NCI-H69 (cell line): ENCODE results near the gene GNPTG.
A peak's percentile ranks its signal among the peaks of the same experiment; 100 is the strongest.

ENCODE experiments used
- DNase-seq: peaks from one replicate; lab custom pipeline; 2025; lab: John Stamatoyannopoulos, UW

The GNPTG gene

DNA sequence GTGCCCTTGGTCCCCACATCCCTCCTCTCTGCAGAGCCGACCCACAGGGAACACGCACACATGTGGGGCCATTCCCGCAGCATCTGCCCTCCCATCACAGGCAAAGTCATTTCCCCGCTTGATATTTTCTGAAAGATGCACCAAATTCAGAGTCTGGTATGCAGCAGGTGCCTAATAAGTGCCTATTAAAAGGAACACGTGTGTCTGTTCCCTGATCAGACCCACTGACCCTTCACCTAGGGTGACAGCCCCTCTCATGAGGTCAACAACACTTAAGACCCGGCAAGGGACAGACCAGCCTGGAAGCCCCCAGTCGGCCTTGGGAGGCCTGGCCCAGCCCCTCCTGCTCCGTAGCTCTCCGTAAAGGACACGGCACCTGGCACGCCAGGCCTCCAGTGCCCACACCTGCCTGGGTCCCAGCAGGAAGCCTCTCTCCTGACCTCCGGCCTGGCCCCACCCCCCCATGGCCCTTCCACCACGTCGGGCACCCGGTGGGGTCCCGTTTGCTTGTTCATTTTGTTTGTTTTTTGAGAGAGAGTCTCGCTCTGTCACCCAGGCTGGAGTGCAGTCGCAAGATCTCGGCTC lies 42.7 kb downstream of the GNPTG start:
- no peak for DNase-seq

DNA sequence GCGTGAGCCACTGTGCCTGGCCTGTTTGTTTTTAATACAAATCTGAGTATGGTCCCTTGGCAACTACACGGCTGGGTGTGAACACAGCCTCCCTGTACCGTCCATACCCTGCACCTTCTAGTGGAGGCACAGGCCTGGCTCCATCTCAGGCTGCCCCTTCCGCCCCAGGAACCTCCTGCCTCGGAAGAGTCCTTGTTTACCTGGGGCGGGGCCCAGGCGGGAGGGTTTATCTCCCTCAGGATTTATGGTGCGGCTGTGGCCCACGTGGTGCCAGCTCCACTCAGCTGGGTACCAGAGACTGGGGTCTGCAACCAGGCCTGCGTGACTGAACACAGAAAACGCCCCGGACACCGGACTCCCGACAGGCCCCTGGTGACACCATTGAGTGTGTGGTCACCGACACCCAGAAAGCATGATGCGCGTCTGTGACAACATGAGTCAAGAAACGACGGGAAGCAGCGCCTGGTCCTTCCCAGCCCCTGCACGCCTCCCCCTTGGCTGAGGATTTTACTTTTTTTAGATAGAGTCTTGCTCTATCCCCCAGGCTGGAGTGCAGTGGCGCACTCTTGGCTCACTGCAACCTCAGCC lies 43.8 kb downstream of the GNPTG start:
- DNase-seq: peak; percentile 19

DNA sequence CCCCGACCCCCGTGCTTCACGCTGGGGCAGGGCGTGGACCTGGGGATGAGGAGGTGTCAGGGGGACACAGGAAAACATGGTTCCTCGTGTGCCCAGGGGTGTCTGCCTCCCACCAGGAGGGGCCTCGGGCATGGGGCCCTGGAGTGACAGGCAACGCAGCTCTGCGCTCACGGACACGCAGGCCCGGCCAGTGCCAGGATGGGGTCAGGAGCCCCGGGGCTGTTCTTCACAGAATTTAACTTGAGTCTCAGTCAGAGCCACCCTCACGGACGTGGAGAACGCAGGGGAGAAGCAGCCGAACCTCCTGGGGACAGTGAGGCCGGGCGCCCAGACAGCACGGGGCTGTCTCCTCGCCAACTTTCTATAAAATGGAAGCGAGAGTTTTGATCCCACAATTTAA lies 46.0 kb downstream of the GNPTG start:
- no peak for DNase-seq

GRCh38 chr16:1398351-1398750 lies 46.6 kb downstream of the GNPTG start:
- no peak for DNase-seq

DNA sequence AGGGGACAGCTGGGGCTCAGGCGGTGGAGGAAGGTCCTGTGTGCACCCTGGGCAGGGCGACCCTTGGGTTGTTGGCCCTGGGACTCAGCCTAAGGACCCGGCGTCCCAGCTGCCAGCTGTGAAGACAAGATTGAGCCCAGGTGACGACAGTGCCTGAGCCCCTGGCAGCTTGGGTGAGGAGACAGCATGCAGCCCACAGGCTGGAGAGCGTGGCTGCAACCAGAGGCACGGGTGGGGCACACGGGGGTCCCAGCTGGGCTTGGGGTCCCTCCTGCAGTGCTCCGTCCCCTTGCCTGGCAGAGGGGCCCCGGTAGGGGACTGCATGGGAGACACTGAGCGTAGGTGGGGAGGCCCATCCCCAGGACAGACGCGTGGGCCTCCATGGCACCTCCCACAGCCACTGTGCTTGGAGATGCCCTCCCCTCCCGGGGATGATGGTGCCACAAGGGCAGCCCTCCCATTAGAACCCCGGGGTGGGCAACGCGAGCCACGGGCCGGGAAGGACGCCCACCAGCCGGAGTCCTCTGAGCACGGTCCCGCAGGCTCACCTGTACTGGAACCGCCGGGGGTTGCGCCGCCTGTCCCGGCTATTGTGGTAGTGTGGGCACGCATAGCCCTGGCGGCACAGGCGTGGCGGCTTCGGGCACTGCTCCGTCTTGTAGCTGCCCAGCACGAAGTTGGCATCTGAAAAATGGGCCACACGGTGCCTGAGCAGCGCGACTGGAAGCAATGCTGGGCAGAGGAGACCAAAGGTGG lies 47.3 kb downstream of the GNPTG start:
- DNase-seq: no peak

DNA sequence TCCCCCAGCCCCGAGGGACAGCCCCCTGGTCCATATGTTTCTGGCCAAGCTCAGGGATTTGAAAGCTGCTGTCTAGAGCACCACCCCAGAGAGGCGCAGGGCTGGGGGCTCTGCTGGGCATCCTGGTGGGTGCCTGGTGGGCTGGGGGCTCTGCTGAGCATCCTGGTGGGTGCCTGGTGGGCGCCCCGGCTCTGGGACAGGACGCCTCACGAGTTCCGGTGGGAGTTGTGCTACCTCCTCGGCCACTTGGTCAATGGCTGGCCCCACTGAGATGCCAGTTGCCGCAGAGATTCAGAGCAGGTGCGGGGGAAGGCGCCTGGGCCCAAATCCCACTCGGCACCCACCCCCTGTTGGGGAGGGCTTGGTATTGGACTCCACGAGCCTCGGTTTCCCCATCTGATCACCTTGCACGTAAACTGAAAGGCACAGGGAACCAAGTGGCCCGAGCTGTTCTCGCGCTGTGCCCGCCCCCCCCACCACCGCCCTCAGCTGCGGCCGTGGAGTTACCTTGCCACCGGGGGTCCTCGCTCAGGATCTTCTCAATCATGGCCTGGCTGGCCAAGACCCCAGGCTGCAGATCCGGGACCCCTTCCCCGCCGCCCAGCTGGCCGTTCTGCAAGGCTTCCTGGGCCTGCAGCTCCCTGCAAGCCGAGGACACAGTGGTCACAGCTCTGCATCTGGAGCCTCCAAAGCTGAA lies 49.5 kb downstream of the GNPTG start:
- no peak for DNase-seq

GRCh38 chr16:1401758-1402154 lies 50.0 kb downstream of the GNPTG start:
- no peak for DNase-seq

GRCh38 chr16:1403036-1403435 lies 51.3 kb downstream of the GNPTG start:
- no peak for DNase-seq

GRCh38 chr16:1403733-1404132 lies 52.0 kb downstream of the GNPTG start:
- DNase-seq: no peak

DNA sequence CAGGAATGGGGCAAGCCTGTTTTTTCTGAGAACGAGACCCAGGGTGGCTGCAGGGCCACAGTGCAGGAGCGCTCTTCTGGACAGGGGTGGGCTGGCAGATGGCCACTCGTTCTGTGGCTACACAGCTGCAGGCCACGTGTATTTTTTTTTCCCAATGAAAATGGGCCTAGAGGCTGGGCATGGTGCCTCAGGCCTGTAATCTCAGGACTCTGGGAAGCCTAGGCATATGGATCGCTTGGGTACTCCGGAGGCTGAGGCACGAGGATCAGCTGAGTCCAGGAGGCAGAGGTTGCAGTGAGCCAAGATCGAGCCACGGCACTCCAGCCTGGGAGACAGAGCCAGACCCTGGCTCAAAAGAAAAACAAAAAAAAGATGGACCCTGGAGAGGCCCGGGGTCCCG lies 56.0 kb downstream of the GNPTG start:
- DNase-seq: no peak

GRCh38 chr16:1408171-1408837 lies 56.6 kb downstream of the GNPTG start:
- DNase-seq: peak; percentile 95

GRCh38 chr16:1412847-1413246 lies 61.1 kb downstream of the GNPTG start:
- no peak for DNase-seq
